Fibroblast of villous mesenchyme (primary cell): ENCODE measurements around the gene GAA. TPM values are rescaled to one million over a fixed set of nuclear protein-coding genes. Genes with fewer than 3 reads are reported as not detected.

Experiments
- DNase-seq: peaks from one replicate; pipeline ENCODE4 v3.0.0-alpha.2; 2010; ENCODE audit warnings: low read depth
- H3K4me3 ChIP-seq: 2 replicates; pipeline ENCODE4 v1.5.1; 2011; ENCODE audit warnings: low read depth, mild to moderate bottlenecking, low read length
- CTCF ChIP-seq: IDR thresholded peaks from 2 replicates; pipeline ENCODE4 v1.5.1; 2012; ENCODE audit warnings: low read depth, mild to moderate bottlenecking, low read length; ENCODE audit not compliant: insufficient read depth
- total RNA-seq: library from RNA; depleted of rRNA; stranded (reverse); fragments of >200 nt; gene quantifications from 2 replicates; pipeline ENCODE4 v1.2.3, GENCODE V29; 2012

The GAA gene
- total RNA-seq, 1 donor = 15.1 TPM

- DNase-seq = no peak
- H3K4me3 ChIP-seq = no peak overlapping the region
- TF ChIP-seq CTCF = no peak
Measured at GRCh38 chr17:80116921-80117380, 15.6 kb downstream of the GAA start.

- no peak overlapping the region for H3K4me3 ChIP-seq
- no peak for DNase-seq
- TF ChIP-seq CTCF = no peak
Measured at GRCh38 chr17:80117491-80118401, 16.4 kb downstream of the GAA start.

GRCh38 chr17:80118601-80119270 lies 17.4 kb downstream of the GAA start:
- DNase-seq = no peak
- no peak for TF ChIP-seq CTCF
- no peak overlapping the region for H3K4me3 ChIP-seq

GRCh38 chr17:80119271-80119791 lies 17.9 kb downstream of the GAA start:
- no peak for DNase-seq
- TF ChIP-seq CTCF = no peak
- H3K4me3 ChIP-seq = no peak overlapping the region

GRCh38 chr17:80119839-80120238 lies 18.5 kb downstream of the GAA start:
- TF ChIP-seq CTCF = no peak
- no peak for DNase-seq
- no peak overlapping the region for H3K4me3 ChIP-seq

- no peak for TF ChIP-seq CTCF
- H3K4me3 ChIP-seq = no peak overlapping the region
- DNase-seq = no peak
Measured at GRCh38 chr17:80122026-80122575, 20.7 kb downstream of the GAA start.
